Activated CD4-positive, alpha-beta memory T cell treated with anti-CD3 and anti-CD28 coated beads, Interleukin-2, amount 10 ng/mL, durations not matched to agents 7 days and 5 days (primary cell): ENCODE results near the gene CNTN6. TPM values are rescaled to one million over a fixed set of nuclear protein-coding genes. Genes with fewer than 3 reads are reported as not detected.
"Not testable (repeated sequence)": the region's sequence is repeated elsewhere in the genome, so short reads cannot be mapped to it uniquely, and the experiment has no call there.

Experiments
- CTCF ChIA-PET: fragments of 350-600 bp; sonication (Branson Sonifier 250); formaldehyde crosslinking; loops from one replicate; lab custom pipeline; 2021; ENCODE audit warnings: antibody characterized with exemption, inconsistent platforms; lab: Charles Lee
- POLR2A ChIA-PET: fragments of 350-600 bp; sonication (Branson Sonifier 250); formaldehyde crosslinking; loops from one replicate; lab custom pipeline; 2021; ENCODE audit warnings: antibody characterized with exemption; lab: Charles Lee
- DNase-seq: peaks from one replicate; pipeline ENCODE4 v3.0.0-alpha.2; 2020
- H3K27ac Mint-ChIP-seq: one replicate; pipeline ENCODE4 v1.8.0; 2021; ENCODE audit warnings: mild to moderate bottlenecking, mixed read lengths
- H3K27me3 Mint-ChIP-seq: one replicate; pipeline ENCODE4 v1.8.0; 2021; ENCODE audit warnings: mixed read lengths
- H3K36me3 Mint-ChIP-seq: one replicate; pipeline ENCODE4 v1.8.0; 2021; ENCODE audit warnings: low read depth, mixed read lengths
- H3K4me1 Mint-ChIP-seq: one replicate; pipeline ENCODE4 v1.8.0; 2021; ENCODE audit warnings: mixed read lengths
- H3K4me3 Mint-ChIP-seq: one replicate; pipeline ENCODE4 v1.8.0; 2021; ENCODE audit warnings: mild to moderate bottlenecking, mixed read lengths
- H3K9me3 Mint-ChIP-seq: one replicate; pipeline ENCODE4 v1.8.0; 2021; ENCODE audit warnings: mixed read lengths
- total RNA-seq, 2 experiments: library from RNA; stranded (reverse); gene quantifications; one replicate each; pipeline ENCODE4 v1.2.3, GENCODE V29; 2021

Gene CNTN6
- total RNA-seq, 2 experiments from 2014 or later: not detected

DNA sequence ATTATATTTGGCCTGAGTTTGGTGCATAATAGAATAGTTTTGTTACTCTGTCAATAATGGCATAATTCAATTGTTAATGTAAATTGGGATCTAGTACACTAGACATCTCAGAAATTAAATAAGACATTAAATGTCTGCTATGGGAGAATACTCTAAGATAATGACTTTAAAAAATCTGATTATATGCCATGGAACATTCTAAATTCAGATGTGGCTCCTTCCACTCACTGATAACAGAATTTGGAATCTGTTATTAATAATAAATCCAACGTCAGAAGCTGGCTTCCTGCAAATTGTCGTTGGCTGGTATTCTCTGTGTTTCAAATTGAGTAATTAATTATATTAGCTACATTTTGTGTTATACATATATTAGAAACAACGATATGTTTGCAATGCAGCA is 258.1 kb downstream of the CNTN6 start:
- no peaks in the 10 kb centered on the region for H3K36me3 Mint-ChIP-seq
- H3K27me3 Mint-ChIP-seq: no peaks in the 10 kb centered on the region
- no peak for DNase-seq
- H3K27ac Mint-ChIP-seq: no peak overlapping the region
- no peak overlapping the region for H3K4me3 Mint-ChIP-seq
- H3K4me1 Mint-ChIP-seq: no peaks in the 10 kb centered on the region
- POLR2A ChIA-PET: no interaction called here
- no peaks in the 10 kb centered on the region for H3K9me3 Mint-ChIP-seq
- CTCF ChIA-PET: no interaction called here

DNA sequence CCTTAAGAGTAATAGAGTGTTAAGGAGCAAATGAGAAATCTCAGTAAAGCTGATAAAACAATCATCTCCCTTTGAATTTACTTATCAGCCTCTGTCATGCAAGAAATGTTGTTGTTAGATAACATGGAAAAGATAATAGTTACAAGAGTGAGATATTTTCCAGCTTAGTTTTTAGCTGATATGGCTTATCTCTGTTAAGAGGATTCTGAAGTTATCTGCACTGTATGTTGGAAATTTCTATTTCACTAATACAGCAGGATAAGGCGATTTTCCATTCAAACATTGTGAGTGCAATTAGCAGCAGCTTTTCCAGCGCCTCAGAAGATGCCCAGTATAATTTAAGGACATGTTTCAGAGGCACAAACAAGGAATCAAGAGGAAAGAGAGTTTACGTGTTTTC is 262.9 kb downstream of the CNTN6 start:
- CTCF ChIA-PET: no interaction called here
- no peak overlapping the region for H3K4me3 Mint-ChIP-seq
- no peak for DNase-seq
- no peaks in the 10 kb centered on the region for H3K36me3 Mint-ChIP-seq
- POLR2A ChIA-PET: no interaction called here
- peaks cover 3% of the 10 kb centered on the region for H3K9me3 Mint-ChIP-seq
- H3K27ac Mint-ChIP-seq: no peak overlapping the region
- no peaks in the 10 kb centered on the region for H3K4me1 Mint-ChIP-seq
- H3K27me3 Mint-ChIP-seq: no peaks in the 10 kb centered on the region

- peaks cover 3% of the 10 kb centered on the region for H3K9me3 Mint-ChIP-seq
- ChIA-PET CTCF (no interaction called here), POLR2A (no interaction called here)
- no peaks in the 10 kb centered on the region for H3K36me3 Mint-ChIP-seq
- H3K4me1 Mint-ChIP-seq: no peaks in the 10 kb centered on the region
- no peak overlapping the region for H3K4me3 Mint-ChIP-seq
- H3K27ac Mint-ChIP-seq: no peak overlapping the region
- no peak for DNase-seq
- no peaks in the 10 kb centered on the region for H3K27me3 Mint-ChIP-seq
Observed at GRCh38 chr3:1356101-1356500, 263.3 kb downstream of the CNTN6 start.

- Mint-ChIP-seq H3K27me3 (no peaks in the 10 kb centered on the region), H3K36me3 (no peaks in the 10 kb centered on the region)
- POLR2A ChIA-PET: no interaction called here
Observed at GRCh38 chr3:1365528-1365927, 272.7 kb downstream of the CNTN6 start.

GRCh38 chr3:1374471-1374870 is 281.6 kb downstream of the CNTN6 start:
- Mint-ChIP-seq H3K36me3 (no peaks in the 10 kb centered on the region), H3K27me3 (no peaks in the 10 kb centered on the region), H3K27ac (no peak overlapping the region), H3K4me3 (no peak overlapping the region), H3K9me3 (peaks cover 8% of the 10 kb centered on the region), H3K4me1 (no peaks in the 10 kb centered on the region)
- DNase-seq: no peak
- ChIA-PET POLR2A (no interaction called here), CTCF (no interaction called here)

More at GRCh38 chr3:1365528-1365927, 272.7 kb downstream of the CNTN6 start:
- no peak overlapping the region for H3K27ac Mint-ChIP-seq
- H3K4me3 Mint-ChIP-seq: no peak overlapping the region
- H3K9me3 Mint-ChIP-seq: peaks cover 4% of the 10 kb centered on the region
- DNase-seq: no peak
- H3K4me1 Mint-ChIP-seq: no peaks in the 10 kb centered on the region
- CTCF ChIA-PET: no interaction called here

- POLR2A ChIA-PET: no interaction called here
- no peak overlapping the region for H3K27ac Mint-ChIP-seq
- H3K27me3 Mint-ChIP-seq: no peaks in the 10 kb centered on the region
- no peak for DNase-seq
- H3K4me1 Mint-ChIP-seq: no peaks in the 10 kb centered on the region
- no peaks in the 10 kb centered on the region for H3K36me3 Mint-ChIP-seq
- peaks cover 8% of the 10 kb centered on the region for H3K9me3 Mint-ChIP-seq
- CTCF ChIA-PET: no interaction called here
- H3K4me3 Mint-ChIP-seq: no peak overlapping the region
Observed at GRCh38 chr3:1375145-1375544, 282.3 kb downstream of the CNTN6 start.

- Mint-ChIP-seq H3K36me3 (no peaks in the 10 kb centered on the region), H3K27me3 (no peaks in the 10 kb centered on the region), H3K27ac (no peak overlapping the region), H3K4me1 (no peaks in the 10 kb centered on the region), H3K4me3 (no peak overlapping the region), H3K9me3 (peaks cover 15% of the 10 kb centered on the region)
- ChIA-PET CTCF (no interaction called here), POLR2A (no interaction called here)
- no peak for DNase-seq
Observed at GRCh38 chr3:1380926-1381646, 288.3 kb downstream of the CNTN6 start.

DNA sequence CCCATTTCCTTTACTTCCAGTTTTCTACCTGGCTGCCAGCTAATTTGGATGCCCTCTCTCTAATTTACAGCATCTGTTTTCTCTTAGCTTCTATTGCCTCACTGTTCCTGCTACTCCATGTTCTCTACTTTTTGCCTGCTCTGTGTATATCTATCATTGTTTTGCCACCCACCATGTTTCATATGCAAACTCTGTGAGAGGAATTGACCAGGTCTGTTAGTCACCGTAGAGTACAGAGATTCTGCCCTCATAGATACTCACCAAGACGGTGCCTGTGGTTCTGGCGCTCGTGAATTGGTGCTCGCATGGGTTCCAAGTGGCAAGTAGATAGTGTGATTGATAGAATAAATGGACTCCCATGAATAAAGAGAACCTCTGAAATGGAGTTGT is 288.8 kb downstream of the CNTN6 start:
- Mint-ChIP-seq H3K27me3 (no peaks in the 10 kb centered on the region), H3K4me3 (no peak overlapping the region), H3K27ac (no peak overlapping the region), H3K4me1 (no peaks in the 10 kb centered on the region), H3K36me3 (no peaks in the 10 kb centered on the region), H3K9me3 (peaks cover 19% of the 10 kb centered on the region)
- CTCF ChIA-PET: no interaction called here
- POLR2A ChIA-PET: no interaction called here
- DNase-seq: no peak

DNA sequence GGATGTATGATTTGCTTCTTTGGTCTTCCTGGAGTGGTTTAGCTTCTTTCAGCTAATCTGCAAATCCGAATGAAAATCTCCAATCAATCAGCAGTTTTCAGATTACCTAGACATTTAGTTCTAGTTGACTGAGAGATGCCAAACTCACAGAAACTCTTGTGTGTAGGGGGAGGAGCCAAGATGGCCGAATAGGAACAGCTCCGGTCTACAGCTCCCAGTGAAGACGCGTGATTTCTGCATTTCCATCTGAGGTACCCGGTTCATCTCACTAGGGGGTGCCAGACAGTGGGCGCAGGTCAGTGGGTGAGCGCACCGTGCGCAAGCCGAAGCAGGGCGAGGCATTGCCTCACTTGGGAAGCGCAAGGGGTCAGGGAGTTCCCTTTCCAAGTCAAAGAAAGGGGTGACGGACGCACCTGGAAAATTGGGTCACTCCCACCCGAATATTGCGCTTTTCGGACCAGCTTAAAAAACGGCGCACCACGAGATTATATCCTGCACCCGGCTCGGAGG is 294.6 kb downstream of the CNTN6 start:
- peaks cover 13% of the 10 kb centered on the region for H3K9me3 Mint-ChIP-seq
- POLR2A ChIA-PET, H3K4me3 Mint-ChIP-seq, H3K27me3 Mint-ChIP-seq, DNase-seq, H3K36me3 Mint-ChIP-seq, H3K4me1 Mint-ChIP-seq, H3K27ac Mint-ChIP-seq, CTCF ChIA-PET: not testable (repeated sequence)

DNA sequence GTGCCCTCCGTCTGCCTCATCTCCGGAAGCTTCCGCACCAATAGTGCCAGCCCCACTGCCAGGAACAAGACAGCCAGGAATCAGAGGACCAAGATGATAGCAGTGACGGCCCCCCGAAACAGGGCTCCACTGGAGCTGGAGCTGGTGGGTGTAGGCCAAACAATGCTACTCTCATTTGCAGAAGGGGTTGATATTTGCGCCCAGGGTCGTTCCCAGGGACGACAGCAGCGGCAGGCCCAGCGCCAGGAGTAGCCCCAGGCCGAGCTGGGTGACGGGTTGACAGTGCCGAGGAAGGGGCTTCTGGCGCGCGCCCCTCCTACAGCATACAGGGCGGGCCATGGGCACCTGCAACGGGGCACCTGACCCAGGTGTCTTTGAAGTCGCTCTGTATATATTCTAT is 301.4 kb downstream of the CNTN6 start:
- DNase-seq: no peak
- Mint-ChIP-seq H3K4me3 (no peak overlapping the region), H3K27me3 (no peaks in the 10 kb centered on the region), H3K9me3 (peaks cover 6% of the 10 kb centered on the region), H3K36me3 (no peaks in the 10 kb centered on the region), H3K4me1 (no peaks in the 10 kb centered on the region), H3K27ac (no peak overlapping the region)
- POLR2A ChIA-PET: no interaction called here
- CTCF ChIA-PET: no interaction called here

- ChIA-PET POLR2A (no interaction called here), CTCF (interaction anchor here (0.5 kb wide), 1 partner anchor 1396 kb away, joined by 3 read pairs; no protein-coding TSS in a partner anchor)
- no peaks in the 10 kb centered on the region for H3K27me3 Mint-ChIP-seq
- H3K4me1 Mint-ChIP-seq: no peaks in the 10 kb centered on the region
- H3K36me3 Mint-ChIP-seq: no peaks in the 10 kb centered on the region
- DNase-seq: no peak
- H3K9me3 Mint-ChIP-seq: peaks cover 8% of the 10 kb centered on the region
- no peak overlapping the region for H3K4me3 Mint-ChIP-seq
- no peak overlapping the region for H3K27ac Mint-ChIP-seq
Observed at GRCh38 chr3:1400571-1400970, 307.7 kb downstream of the CNTN6 start.

- no peak overlapping the region for H3K27ac Mint-ChIP-seq
- peaks cover 2% of the 10 kb centered on the region for H3K9me3 Mint-ChIP-seq
- ChIA-PET CTCF (no interaction called here), POLR2A (no interaction called here)
- no peaks in the 10 kb centered on the region for H3K4me1 Mint-ChIP-seq
- H3K27me3 Mint-ChIP-seq: no peaks in the 10 kb centered on the region
- no peaks in the 10 kb centered on the region for H3K36me3 Mint-ChIP-seq
- no peak overlapping the region for H3K4me3 Mint-ChIP-seq
- DNase-seq: no peak
Observed at GRCh38 chr3:1404270-1404962, 311.6 kb downstream of the CNTN6 start.

DNA sequence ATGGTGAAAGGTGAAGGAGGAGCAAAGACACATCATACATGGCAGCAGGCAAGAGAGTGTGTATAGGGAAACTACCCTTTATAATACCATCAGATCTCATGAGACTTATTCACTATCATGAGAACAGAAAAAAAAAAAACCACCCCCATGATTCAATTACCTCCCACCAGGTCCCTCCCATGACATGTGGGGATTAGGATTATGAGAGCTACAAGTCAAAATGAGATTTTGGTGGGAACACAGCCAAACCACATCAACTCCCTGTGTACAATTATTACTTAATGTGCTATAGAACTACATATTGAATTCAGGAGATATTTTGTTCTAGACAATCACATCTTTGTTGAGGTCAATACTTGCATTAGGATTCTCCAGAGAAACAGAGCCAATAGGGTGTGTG is 313.4 kb downstream of the CNTN6 start:
- POLR2A ChIA-PET: no interaction called here

GRCh38 chr3:1421577-1421976 is 328.8 kb downstream of the CNTN6 start:
- Mint-ChIP-seq H3K27me3 (no peaks in the 10 kb centered on the region), H3K4me3 (no peak overlapping the region), H3K4me1 (no peaks in the 10 kb centered on the region), H3K27ac (no peak overlapping the region), H3K36me3 (no peaks in the 10 kb centered on the region), H3K9me3 (peaks cover 3% of the 10 kb centered on the region)
- no peak for DNase-seq
- ChIA-PET POLR2A (no interaction called here), CTCF (no interaction called here)

More for the DNA sequence above, 313.4 kb downstream of the CNTN6 start:
- Mint-ChIP-seq H3K27me3 (no peaks in the 10 kb centered on the region), H3K4me1 (no peaks in the 10 kb centered on the region), H3K36me3 (no peaks in the 10 kb centered on the region), H3K9me3 (no peaks in the 10 kb centered on the region), H3K4me3 (no peak overlapping the region), H3K27ac (no peak overlapping the region)
- DNase-seq: no peak
- CTCF ChIA-PET: no interaction called here
